GM23248 (cell line): ENCODE measurements around the gene ELK1. TPM values are rescaled to one million over a fixed set of nuclear protein-coding genes. Genes with fewer than 3 reads are reported as not detected.

ENCODE experiments used
- DNase-seq: peaks from one replicate; pipeline ENCODE4 v3.0.0-alpha.2; 2015
- H2AFZ ChIP-seq: fragments of 200-600 bp; sonication (generic); 2 replicates; pipeline ENCODE4 v1.6.1; 2016; ENCODE audit warnings: antibody characterized with exemption
- H3F3A ChIP-seq: fragments of 200-600 bp; sonication (generic); 2 replicates; pipeline ENCODE4 v1.6.1; 2016; ENCODE audit warnings: mild to moderate bottlenecking, antibody characterized with exemption, mixed run types; ENCODE audit not compliant: insufficient read depth
- H3K27ac ChIP-seq: fragments of 200-600 bp; sonication (generic); 2 replicates; pipeline ENCODE4 v1.5.1; 2016; ENCODE audit warnings: mild to moderate bottlenecking
- H3K27me3 ChIP-seq: fragments of 200-600 bp; sonication (generic); replicated peaks from 2 replicates; pipeline ENCODE4 v1.6.1; 2016; ENCODE audit warnings: mild to moderate bottlenecking; ENCODE audit not compliant: insufficient read depth
- H3K36me3 ChIP-seq: fragments of 200-600 bp; sonication (generic); 2 replicates; pipeline ENCODE4 v1.6.1; 2016; ENCODE audit warnings: low read depth, mild to moderate bottlenecking
- H3K4me1 ChIP-seq: fragments of 200-600 bp; sonication (generic); 2 replicates; pipeline ENCODE4 v1.6.1; 2016; ENCODE audit warnings: mild to moderate bottlenecking; ENCODE audit not compliant: insufficient read depth
- H3K4me2 ChIP-seq: fragments of 200-600 bp; sonication (generic); one replicate; pipeline ENCODE4 v1.6.1; 2016; ENCODE audit warnings: mild to moderate bottlenecking; ENCODE audit not compliant: unreplicated experiment
- H3K4me3 ChIP-seq: fragments of 200-600 bp; sonication (generic); 2 replicates; pipeline ENCODE4 v1.5.1; 2016; ENCODE audit warnings: mild to moderate bottlenecking
- H3K79me2 ChIP-seq: fragments of 200-600 bp; sonication (generic); 2 replicates; pipeline ENCODE4 v1.6.1; 2016; ENCODE audit warnings: mild to moderate bottlenecking; ENCODE audit not compliant: insufficient read depth
- H3K9ac ChIP-seq: fragments of 200-600 bp; sonication (generic); 2 replicates; pipeline ENCODE4 v1.6.1; 2016; ENCODE audit warnings: mild to moderate bottlenecking
- H3K9me2 ChIP-seq: fragments of 200-600 bp; sonication (generic); 2 replicates; pipeline ENCODE4 v1.6.1; 2016; ENCODE audit warnings: mixed run types, mild to moderate bottlenecking, moderate library complexity; ENCODE audit not compliant: insufficient read depth
- H3K9me3 ChIP-seq: fragments of 200-600 bp; sonication (generic); one replicate; pipeline ENCODE4 v1.6.1; 2017; ENCODE audit warnings: low read depth
- H4K20me1 ChIP-seq: fragments of 200-600 bp; sonication (generic); 2 replicates; pipeline ENCODE4 v1.6.0; 2016; ENCODE audit not compliant: insufficient read depth
- EZH2 ChIP-seq: fragments of 200-600 bp; sonication (generic); IDR thresholded peaks from 2 replicates; pipeline ENCODE4 v1.6.1; 2018; ENCODE audit warnings: antibody characterized with exemption, mild to moderate bottlenecking; ENCODE audit not compliant: insufficient read depth, poor library complexity, severe bottlenecking
- EZH2phosphoT487 ChIP-seq: fragments of 200-600 bp; sonication (generic); IDR thresholded peaks from 2 replicates; pipeline ENCODE4 v1.6.1; 2018; ENCODE audit warnings: antibody characterized with exemption, moderate library complexity, mild to moderate bottlenecking, low read depth; ENCODE audit not compliant: insufficient read depth
- WGBS, 2 experiments: methylation state at CpG; one replicate each; pipeline ENCODE4 v1.1.6; 2015 to 2017; ENCODE audit warnings: low lambda C conversion rate in 2 of 2, low coverage in 1 of 2; ENCODE audit errors: missing lambda C conversion rate in 2 of 2; 5-methylcytosine and 5-hydroxymethylcytosine counted together
- in situ Hi-C: fragments of 300-500 bp; cut with MboI; formaldehyde crosslinking; loops from 2 replicates; pipeline ENCODE4 v1.15.0; 2020
- polyA plus RNA-seq: library from polyadenylated mRNA; unstranded; fragments of >200 nt; fragmentation: Nextera tagmentation; extraction: Ambion mirVana; gene quantifications from 2 replicates; pipeline ENCODE4 v1.2.1, GENCODE V29; 2016
- total RNA-seq: library from RNA; depleted of rRNA; stranded (reverse); fragments of >200 nt; shearing (Covaris generic); gene quantifications from 2 replicates; pipeline ENCODE4 v1.2.3, GENCODE V29; 2014

Gene ELK1
- total and polyA plus RNA-seq, 2 experiments from 2014 or later = 46.6 to 47.7 TPM

DNA sequence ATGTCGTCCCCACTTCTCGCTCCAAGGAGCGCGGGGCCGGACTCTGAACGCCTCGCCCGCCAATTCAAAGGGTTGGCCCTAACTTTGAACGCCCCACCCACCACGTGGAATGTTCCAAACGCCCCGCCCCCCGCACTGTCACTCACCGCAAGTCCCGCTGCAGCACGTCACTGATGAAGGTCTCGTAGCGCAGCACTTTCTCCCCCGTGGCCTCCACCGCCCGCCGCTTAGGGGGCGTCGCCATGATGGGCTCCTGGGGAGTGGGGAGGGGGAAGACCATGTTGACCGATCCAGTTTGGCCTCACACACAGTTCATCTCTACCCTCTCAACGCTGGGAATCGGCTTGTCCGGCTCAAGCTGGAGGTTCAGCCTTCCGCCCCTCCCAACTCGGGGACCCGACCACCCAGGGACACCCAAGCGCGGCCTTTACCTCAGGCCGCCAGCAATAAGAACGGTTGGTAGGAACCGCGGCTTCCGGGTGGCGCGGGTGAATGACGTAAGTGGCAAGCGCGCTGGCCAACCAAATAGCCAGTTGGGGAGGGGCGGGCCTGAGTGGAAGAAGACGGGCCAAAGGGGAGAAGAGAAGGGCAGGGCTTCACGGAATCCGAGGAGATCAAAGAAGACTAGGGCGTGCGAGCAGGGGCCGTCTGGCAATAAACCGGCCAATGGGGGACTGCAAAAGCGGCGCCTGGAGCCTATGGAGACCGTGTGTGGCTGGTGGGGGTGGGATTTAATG lies 8.5 kb upstream of the ELK1 start, which contains the start of gene UXT:
Gene UXT (minus strand): TSS at position 497 of the 737 bp plus-strand sequence. CDS start 253 bp downstream, at position 244.
- peaks cover 31% of the 10 kb centered on the region for H3K4me1 ChIP-seq
- peak within 1 kb of the TSS; percentile 84 for H2AFZ ChIP-seq
- no peaks in the 10 kb centered on the region for H3K27me3 ChIP-seq
- no peak for TF ChIP-seq EZH2phosphoT487
- TF ChIP-seq EZH2 = no peak
- peak within 1 kb of the TSS; percentile 99 for H3K9ac ChIP-seq
- H4K20me1 ChIP-seq = no peaks in the 10 kb centered on the region
- 1% methylated on average over 15 to 30 of the region's 54 CpGs for WGBS, 2 experiments
- no peaks in the 10 kb centered on the region for H3K36me3 ChIP-seq
- in situ Hi-C loops = no loop called here
- H3F3A ChIP-seq = peaks cover 23% of the 10 kb centered on the region; the same call in 1 of the 2 replicates
- peak; percentile 95 for DNase-seq
- H3K79me2 ChIP-seq = peaks cover 19% of the 10 kb centered on the region
- H3K9me2 ChIP-seq = no peaks in the 10 kb centered on the region
- peak within 1 kb of the TSS; percentile 98 for H3K4me3 ChIP-seq
- H3K9me3 ChIP-seq = no peaks in the 10 kb centered on the region
- peak within 1 kb of the TSS; percentile 100 for H3K27ac ChIP-seq
- H3K4me2 ChIP-seq = peak within 1 kb of the TSS; percentile 83

GRCh38 chrX:47658301-47658683 lies 7.9 kb upstream of the ELK1 start:
- Histone ChIP-seq H3K4me3 (peak overlapping the region; percentile 98), H3F3A (peaks cover 17% of the 10 kb centered on the region; the same call in 1 of the 2 replicates), H4K20me1 (no peaks in the 10 kb centered on the region), H3K9me3 (no peaks in the 10 kb centered on the region), H3K4me1 (peaks cover 26% of the 10 kb centered on the region), H3K9me2 (no peaks in the 10 kb centered on the region), H3K27ac (peak overlapping the region; percentile 100), H3K27me3 (no peaks in the 10 kb centered on the region), H3K9ac (peak overlapping the region; percentile 99), H3K4me2 (peak overlapping the region; percentile 81), H3K79me2 (peaks cover 19% of the 10 kb centered on the region), H2AFZ (peak overlapping the region; percentile 84), H3K36me3 (no peaks in the 10 kb centered on the region)
- in situ Hi-C loops = no loop called here
- DNase-seq = no peak
- 1% methylated on average over 12 to 13 of the region's 13 CpGs for WGBS, 2 experiments
- TF ChIP-seq EZH2 (no peak), EZH2phosphoT487 (no peak)

- H3K27me3 ChIP-seq = no peaks in the 10 kb centered on the region
- H3K9me3 ChIP-seq = no peaks in the 10 kb centered on the region
- H3K9me2 ChIP-seq = no peaks in the 10 kb centered on the region
- H3K4me1 ChIP-seq = peaks cover 9% of the 10 kb centered on the region
- peak overlapping the region; percentile 94 for H3K9ac ChIP-seq
- peak overlapping the region; percentile 49; the same call in 1 of the 2 replicates for H2AFZ ChIP-seq
- no peaks in the 10 kb centered on the region for H4K20me1 ChIP-seq
- peaks cover 34% of the 10 kb centered on the region for H3K79me2 ChIP-seq
- TF ChIP-seq EZH2 (no peak), EZH2phosphoT487 (no peak)
- no peaks in the 10 kb centered on the region for H3K36me3 ChIP-seq
- peak overlapping the region; percentile 65 for H3K4me2 ChIP-seq
- peak overlapping the region; percentile 65 for H3K4me3 ChIP-seq
- H3F3A ChIP-seq = peaks cover 19% of the 10 kb centered on the region; the same call in 1 of the 2 replicates
- WGBS, 2 experiments = 16 to 21% methylated on average over 14 to 18 of the region's 19 CpGs
- H3K27ac ChIP-seq = peak overlapping the region; percentile 94
- DNase-seq = no peak
- in situ Hi-C loops = no loop called here
Observed at GRCh38 chrX:47651043-47651905, 911 bp upstream of the ELK1 start.

- no peak for TF ChIP-seq EZH2
- TF ChIP-seq EZH2phosphoT487 = no peak
Observed at GRCh38 chrX:47649781-47650163, 591 bp downstream of the ELK1 start.

More at GRCh38 chrX:47649781-47650163, 591 bp downstream of the ELK1 start:
- Histone ChIP-seq H3K4me2 (peak overlapping the region; percentile 71), H3K36me3 (no peaks in the 10 kb centered on the region), H3K4me3 (peak overlapping the region; percentile 83), H3F3A (peaks cover 19% of the 10 kb centered on the region; the same call in 1 of the 2 replicates), H4K20me1 (no peaks in the 10 kb centered on the region), H3K9ac (peak overlapping the region; percentile 94), H3K9me3 (no peaks in the 10 kb centered on the region), H3K79me2 (peaks cover 44% of the 10 kb centered on the region), H3K4me1 (peaks cover 9% of the 10 kb centered on the region), H2AFZ (no peak overlapping the region), H3K27me3 (no peaks in the 10 kb centered on the region), H3K27ac (peak overlapping the region; percentile 94), H3K9me2 (no peaks in the 10 kb centered on the region)
- in situ Hi-C loops = no loop called here
- 1 to 5% methylated on average over 5 to 11 of the region's 11 CpGs for WGBS, 2 experiments
- DNase-seq = no peak
